Middle frontal gyrus (tissue), 1 donor: ENCODE data around the gene PPP1R7.

Experiments used
- DNase-seq: peaks from one replicate; pipeline ENCODE4 v3.0.0-alpha.2; 2015; ENCODE audit warnings: low spot score; ENCODE audit errors: extremely low spot score

PPP1R7 gene

GRCh38 chr2:241211276-241211675 is 61.0 kb downstream of the PPP1R7 start:
- no peak for DNase-seq

- DNase-seq: no peak
Measured at GRCh38 chr2:241213041-241213440, 62.8 kb downstream of the PPP1R7 start.

- DNase-seq: no peak
Measured at GRCh38 chr2:241213567-241213966, 63.3 kb downstream of the PPP1R7 start.

- no peak for DNase-seq
Measured at GRCh38 chr2:241214209-241214608, 63.9 kb downstream of the PPP1R7 start.

- DNase-seq: no peak
Measured at GRCh38 chr2:241214766-241215165, 64.5 kb downstream of the PPP1R7 start.

GRCh38 chr2:241215421-241215820 is 65.2 kb downstream of the PPP1R7 start:
- DNase-seq: no peak

- no peak for DNase-seq
Measured at GRCh38 chr2:241216211-241216761, 66.0 kb downstream of the PPP1R7 start.

- DNase-seq: no peak
Measured at GRCh38 chr2:241217320-241218031, 67.2 kb downstream of the PPP1R7 start.

GRCh38 chr2:241218131-241219029 is 68.1 kb downstream of the PPP1R7 start:
- DNase-seq: no peak

- no peak for DNase-seq
Measured at GRCh38 chr2:241219030-241219382, 68.7 kb downstream of the PPP1R7 start.

GRCh38 chr2:241219856-241220356 is 69.6 kb downstream of the PPP1R7 start:
- no peak for DNase-seq

GRCh38 chr2:241223211-241224017 is 73.1 kb downstream of the PPP1R7 start:
- no peak for DNase-seq

- peak; percentile 80 for DNase-seq
Measured at GRCh38 chr2:241224018-241224850, 74.0 kb downstream of the PPP1R7 start.

GRCh38 chr2:241224851-241225438 is 74.7 kb downstream of the PPP1R7 start:
- no peak for DNase-seq

- DNase-seq: no peak
Measured at GRCh38 chr2:241225545-241225944, 75.3 kb downstream of the PPP1R7 start.

- DNase-seq: no peak
Measured at GRCh38 chr2:241225983-241226382, 75.7 kb downstream of the PPP1R7 start.

GRCh38 chr2:241226723-241227572 is 76.7 kb downstream of the PPP1R7 start:
- peak; percentile 36 for DNase-seq

GRCh38 chr2:241227594-241227993 is 77.3 kb downstream of the PPP1R7 start:
- no peak for DNase-seq
